DOHH2 (cell line): ENCODE measurements around the gene CYTH3.

Experiments used
- CTCF ChIP-seq: fragments of 200-600 bp; sonication (generic); IDR thresholded peaks from one replicate; pipeline ENCODE4 v1.5.1; 2014; ENCODE audit warnings: antibody characterized with exemption, mild to moderate bottlenecking, low read depth, low read length; ENCODE audit not compliant: poor library complexity, severe bottlenecking
- EZH2phosphoT487 ChIP-seq: fragments of 200-600 bp; sonication (generic); IDR thresholded peaks from 2 replicates; pipeline ENCODE4 v1.6.1; 2017; ENCODE audit warnings: borderline replicate concordance, mild to moderate bottlenecking, antibody characterized with exemption, low read length, moderate library complexity, mixed read lengths

GRCh38 chr7:6272481-6273323 is at the start of gene CYTH3:
- no peak for TF ChIP-seq CTCF
- no peak for TF ChIP-seq EZH2phosphoT487
